MCF 10A (cell line): ENCODE measurements around the gene P4HB. TPM values are rescaled to one million over a fixed set of nuclear protein-coding genes. Genes with fewer than 3 reads are reported as not detected.

ENCODE experiments used
- BruUV-seq: library from RNA; stranded (reverse); fragments of 400-500 nt; replicated peaks from 2 replicates; lab custom pipeline; 2021; lab: Mats Ljungman, UMichigan
- CTCF ChIA-PET: fragments of 300-600 bp; sonication (Branson Sonifier 250); formaldehyde crosslinking; extraction: SDS; loops from one replicate; lab custom pipeline; 2021; ENCODE audit warnings: antibody characterized with exemption, inconsistent platforms; lab: Yijun Ruan, JAX
- POLR2A ChIA-PET: fragments of 300-600, 350-650 bp; sonication (Branson Sonifier 250); formaldehyde crosslinking; extraction: SDS; loops from one replicate; lab custom pipeline; 2020; ENCODE audit warnings: antibody characterized with exemption, inconsistent platforms; lab: Yijun Ruan, JAX
- DNase-seq: peaks from one replicate; pipeline ENCODE4 v3.0.0-alpha.2; 2018; ENCODE audit not compliant: unreplicated experiment
- H3K27ac Mint-ChIP-seq: one replicate; pipeline ENCODE4 v1.8.0; 2022; ENCODE audit warnings: mild to moderate bottlenecking, low read depth, mixed read lengths; ENCODE audit not compliant: unreplicated experiment
- H3K27me3 Mint-ChIP-seq: one replicate; pipeline ENCODE4 v1.8.0; 2022; ENCODE audit warnings: mixed read lengths; ENCODE audit not compliant: insufficient read depth, unreplicated experiment
- H3K36me3 Mint-ChIP-seq: one replicate; pipeline ENCODE4 v1.8.0; 2022; ENCODE audit warnings: mild to moderate bottlenecking, moderate library complexity, mixed read lengths; ENCODE audit not compliant: insufficient read depth, unreplicated experiment
- H3K4me1 Mint-ChIP-seq: one replicate; pipeline ENCODE4 v1.8.0; 2022; ENCODE audit warnings: mixed read lengths; ENCODE audit not compliant: insufficient read depth, unreplicated experiment
- H3K4me3 Mint-ChIP-seq: one replicate; pipeline ENCODE4 v1.8.0; 2022; ENCODE audit warnings: mild to moderate bottlenecking, moderate library complexity, mixed read lengths; ENCODE audit not compliant: unreplicated experiment
- H3K9me3 Mint-ChIP-seq: one replicate; pipeline ENCODE4 v1.8.0; 2022; ENCODE audit warnings: mixed read lengths; ENCODE audit not compliant: unreplicated experiment
- intact Hi-C: fragments of 100-400 bp; cut with micrococcal nuclease; formaldehyde crosslinking; loops from 2 replicates; pipeline ENCODE4 v1.14.1; 2022
- total RNA-seq: library from RNA; stranded (reverse); gene quantifications from 2 replicates; pipeline ENCODE4 v1.2.3, GENCODE V29; 2022
- TF ChIP-seq, protein P1 (sequence below): fragments of 200-600 bp; IDR thresholded peaks from one replicate; pipeline ENCODE4 v1.8.0; 2022; ENCODE audit warnings: antibody characterized with exemption, mild to moderate bottlenecking; ENCODE audit not compliant: unreplicated experiment

Gene P4HB
- total RNA-seq, 1 experiment from 2014 or later: 894 TPM

DNA sequence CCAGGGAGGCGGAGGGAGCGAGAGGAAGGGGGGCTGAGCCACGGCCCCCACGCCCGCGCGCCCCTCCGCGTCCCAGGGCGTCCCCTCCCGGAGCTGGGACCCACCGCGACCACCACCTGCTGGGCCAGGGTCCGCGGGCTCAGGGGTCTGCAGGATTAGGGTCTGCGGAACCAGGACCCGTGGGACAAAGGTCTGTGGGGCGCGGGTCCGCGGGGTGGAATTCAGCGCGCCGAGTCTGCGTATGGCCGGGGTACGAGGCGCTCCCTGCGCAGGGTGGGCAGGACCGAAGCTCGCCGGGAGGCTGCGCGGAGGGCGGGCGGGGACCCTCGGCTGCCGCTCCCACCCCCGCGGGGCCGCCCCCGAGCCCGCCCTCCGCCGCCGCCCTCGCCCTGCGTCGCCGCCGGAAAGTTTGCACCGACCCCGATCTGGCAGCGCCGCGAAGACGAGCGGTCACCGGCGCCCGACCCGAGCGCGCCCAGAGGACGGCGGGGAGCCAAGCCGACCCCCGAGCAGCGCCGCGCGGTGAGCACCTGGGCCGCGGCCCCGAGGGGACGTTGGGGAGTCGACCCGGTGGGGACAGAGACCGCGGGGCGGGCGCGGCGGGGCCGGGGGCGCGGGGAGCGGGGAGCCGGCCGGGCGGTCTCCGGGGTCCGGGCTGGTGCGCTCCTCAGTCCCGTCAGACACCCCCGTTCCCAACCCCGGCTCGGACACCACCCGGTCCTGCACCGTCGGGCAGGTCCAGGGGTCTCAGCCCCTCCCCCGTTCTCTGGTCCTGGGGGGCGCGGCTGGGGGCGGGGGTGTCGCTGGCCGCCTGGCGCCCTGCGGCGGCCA lies 56.4 kb downstream of the P4HB start, which contains the start of gene GCGR:
GCGR (plus strand) TSS at position 423 of the 831 bp plus-strand sequence. CDS start 4,869 bp downstream, outside the sequence.
- Mint-ChIP-seq H3K4me1 (peaks cover 1% of the 10 kb centered on the region), H3K36me3 (no peaks in the 10 kb centered on the region), H3K9me3 (no peaks in the 10 kb centered on the region), H3K4me3 (no peak within 1 kb of the TSS), H3K27me3 (peaks cover 88% of the 10 kb centered on the region), H3K27ac (no peak within 1 kb of the TSS)
- intact Hi-C loops: no loop called here
- TF ChIP-seq, protein P1, sequence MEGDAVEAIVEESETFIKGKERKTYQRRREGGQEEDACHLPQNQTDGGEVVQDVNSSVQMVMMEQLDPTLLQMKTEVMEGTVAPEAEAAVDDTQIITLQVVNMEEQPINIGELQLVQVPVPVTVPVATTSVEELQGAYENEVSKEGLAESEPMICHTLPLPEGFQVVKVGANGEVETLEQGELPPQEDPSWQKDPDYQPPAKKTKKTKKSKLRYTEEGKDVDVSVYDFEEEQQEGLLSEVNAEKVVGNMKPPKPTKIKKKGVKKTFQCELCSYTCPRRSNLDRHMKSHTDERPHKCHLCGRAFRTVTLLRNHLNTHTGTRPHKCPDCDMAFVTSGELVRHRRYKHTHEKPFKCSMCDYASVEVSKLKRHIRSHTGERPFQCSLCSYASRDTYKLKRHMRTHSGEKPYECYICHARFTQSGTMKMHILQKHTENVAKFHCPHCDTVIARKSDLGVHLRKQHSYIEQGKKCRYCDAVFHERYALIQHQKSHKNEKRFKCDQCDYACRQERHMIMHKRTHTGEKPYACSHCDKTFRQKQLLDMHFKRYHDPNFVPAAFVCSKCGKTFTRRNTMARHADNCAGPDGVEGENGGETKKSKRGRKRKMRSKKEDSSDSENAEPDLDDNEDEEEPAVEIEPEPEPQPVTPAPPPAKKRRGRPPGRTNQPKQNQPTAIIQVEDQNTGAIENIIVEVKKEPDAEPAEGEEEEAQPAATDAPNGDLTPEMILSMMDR: no peak
- no TSS peak for BruUV-seq
- DNase-seq: no peak
- ChIA-PET CTCF (no interaction called here), POLR2A (no interaction called here)

DNA sequence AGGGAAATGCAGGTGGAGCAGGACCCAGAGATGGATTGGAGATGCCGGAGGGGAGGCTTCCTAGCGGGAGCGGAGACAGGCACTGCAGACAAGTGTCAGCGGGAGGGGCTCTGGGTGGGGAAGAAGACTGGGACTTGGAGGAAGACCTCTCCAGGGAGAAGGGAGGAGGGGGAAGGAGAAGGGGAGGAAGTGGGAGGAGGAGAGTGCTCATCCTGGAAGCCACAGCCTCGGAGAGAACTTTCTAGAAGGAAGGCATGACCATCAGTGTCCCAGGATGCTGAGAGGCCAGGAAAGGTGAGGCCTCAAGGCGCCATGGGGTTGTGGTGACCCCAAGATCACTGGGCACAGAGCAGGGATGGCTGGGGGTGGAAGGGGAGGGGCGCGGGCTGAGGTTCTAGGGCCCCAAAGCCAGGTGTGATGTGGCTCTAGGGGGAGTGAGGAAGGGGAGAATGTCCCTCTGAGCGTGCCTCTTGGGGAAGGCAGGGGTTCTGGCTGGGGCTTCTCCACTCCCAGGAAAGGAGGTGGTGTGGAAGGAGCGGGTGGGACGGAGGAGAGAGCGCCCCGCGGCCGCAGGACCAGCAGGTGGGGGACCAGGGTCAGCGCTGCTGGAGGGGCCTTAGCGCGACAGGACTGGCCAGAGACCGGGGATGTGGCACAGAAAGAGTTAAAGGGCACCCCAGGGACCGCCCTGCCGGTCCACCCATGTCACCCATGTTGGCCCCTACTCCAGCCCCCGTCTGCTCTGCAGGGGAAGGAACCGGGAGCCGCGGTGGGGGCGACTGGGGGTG lies 57.3 kb downstream of the P4HB start:
- Mint-ChIP-seq H3K36me3 (no peaks in the 10 kb centered on the region), H3K4me1 (no peaks in the 10 kb centered on the region), H3K27me3 (peaks cover 80% of the 10 kb centered on the region), H3K4me3 (no peak overlapping the region), H3K9me3 (no peaks in the 10 kb centered on the region), H3K27ac (no peak overlapping the region)
- no peak for DNase-seq
- CTCF ChIA-PET: interaction anchor here (0.6 kb wide), 1 partner anchor 215 kb away, joined by 3 read pairs; no protein-coding TSS in a partner anchor
- POLR2A ChIA-PET: no interaction called here
- TF ChIP-seq, protein P1: no peak
- intact Hi-C loops: no loop called here
- BruUV-seq: no TSS peak

GRCh38 chr17:81802048-81802758 lies 58.1 kb downstream of the P4HB start:
- intact Hi-C loops: no loop called here
- Mint-ChIP-seq H3K4me1 (no peaks in the 10 kb centered on the region), H3K9me3 (no peaks in the 10 kb centered on the region), H3K27ac (no peak overlapping the region), H3K36me3 (no peaks in the 10 kb centered on the region), H3K4me3 (no peak overlapping the region), H3K27me3 (peaks cover 71% of the 10 kb centered on the region)
- TF ChIP-seq, protein P1: no peak
- BruUV-seq: no TSS peak
- ChIA-PET POLR2A (no interaction called here), CTCF (interaction anchor here (0.6 kb wide), 1 partner anchor 216 kb away, joined by 3 read pairs; no protein-coding TSS in a partner anchor)
- DNase-seq: no peak
